ENCODE data around the gene UGCG. TPM values are rescaled to one million over a fixed set of nuclear protein-coding genes. Genes with fewer than 3 reads are reported as not detected.

The UGCG gene
- total RNA-seq, 1 experiment from 2014 or later: 32.6 TPM

- Histone ChIP-seq H3K9ac (ENCODE audit: low read length) (no peak overlapping the region), H3K9me2 (ENCODE audit: insufficient read depth) (no peaks in the 10 kb centered on the region), H3K4me1 (ENCODE audit: control insufficient read depth in 1 of 2, insufficient read depth in 2 of 2, low read length in 2 of 2) (peaks cover 16 to 55% of the 10 kb centered on the region in 2 experiments), H3K4me2 (ENCODE audit: low read length) (no peak overlapping the region), H4K20me1 (ENCODE audit: insufficient read depth) (peaks cover 19% of the 10 kb centered on the region; the same call in 1 of the 2 replicates), H3K27ac (ENCODE audit: low read depth, low read length) (no peak overlapping the region), H3K79me2 (ENCODE audit: insufficient read depth, low read length) (peaks cover 98% of the 10 kb centered on the region), H3K27me3 (ENCODE audit: insufficient read depth, low read length) (no peaks in the 10 kb centered on the region), H2AFZ (ENCODE audit: low read depth, low read length, poor library complexity, severe bottlenecking) (no peak overlapping the region), H3K9me3 (ENCODE audit: control insufficient read depth in 1 of 2, insufficient read depth in 1 of 2, low read depth in 1 of 2, low read length in 2 of 2) (no peaks in the 10 kb centered on the region), H3K36me3 (ENCODE audit: control insufficient read depth in 1 of 2, insufficient read depth in 2 of 2, low read length in 2 of 2) (no peaks in the 10 kb centered on the region), H3K4me3 (replicated peaks in 1 of 2; ENCODE audit: low read depth in 1 of 2, low read length in 2 of 2) (no peak overlapping the region)
- ChIA-PET RAD21 (ENCODE audit: low non-redundant PET in 1 of 2, low total read pairs in 2 of 2, uncharacterized antibody in 2 of 2, unreplicated experiment in 2 of 2) (no interaction called here), POLR2A (no interaction called here), CTCF (no interaction called here)
- intact Hi-C loops (cut with micrococcal nuclease): no loop called here
- DNase-seq (ENCODE audit: low read depth, low spot score) (no peak), ATAC-seq (no peak)
- TF ChIP-seq ZNF274 (IDR thresholded peaks at IDR 0.05; ENCODE audit: low read depth, low read length): no peak
- TF ChIP-seq TCF7L2 (IDR thresholded peaks at IDR 0.05; ENCODE audit: borderline replicate concordance, extremely low read depth, insufficient read depth, insufficient read length): no peak
- no peak for TF ChIP-seq CBX3 (IDR thresholded peaks at IDR 0.05; ENCODE audit: low read depth)
- TF ChIP-seq ZFX (IDR thresholded peaks at IDR 0.05): no peak
- no peak for TF ChIP-seq EZH2phosphoT487 (IDR thresholded peaks at IDR 0.05; ENCODE audit: borderline replicate concordance)
- TF ChIP-seq RAD21 (IDR thresholded peaks at IDR 0.05; ENCODE audit: low read depth): no peak
- TF ChIP-seq YY1 (IDR thresholded peaks at IDR 0.05; ENCODE audit: extremely low read depth, insufficient replicate concordance, low read depth, low read length): no peak
- TF ChIP-seq SP1 (IDR thresholded peaks at IDR 0.05; ENCODE audit: low read depth): no peak
- no peak for TF ChIP-seq CEBPB (IDR thresholded peaks at IDR 0.05; ENCODE audit: low read depth)
- TF ChIP-seq, protein P1, sequence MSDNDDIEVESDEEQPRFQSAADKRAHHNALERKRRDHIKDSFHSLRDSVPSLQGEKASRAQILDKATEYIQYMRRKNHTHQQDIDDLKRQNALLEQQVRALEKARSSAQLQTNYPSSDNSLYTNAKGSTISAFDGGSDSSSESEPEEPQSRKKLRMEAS (IDR thresholded peaks at IDR 0.05): no peak
- TF ChIP-seq ELF1 (IDR thresholded peaks at IDR 0.05; ENCODE audit: borderline replicate concordance, low read depth): no peak
- TF ChIP-seq POLR2AphosphoS5 (IDR thresholded peaks at IDR 0.05; ENCODE audit: low read depth, low read length): no peak
- no peak for TF ChIP-seq EGR1 (IDR thresholded peaks at IDR 0.05; ENCODE audit: low read depth)
- TF ChIP-seq, protein P2, sequence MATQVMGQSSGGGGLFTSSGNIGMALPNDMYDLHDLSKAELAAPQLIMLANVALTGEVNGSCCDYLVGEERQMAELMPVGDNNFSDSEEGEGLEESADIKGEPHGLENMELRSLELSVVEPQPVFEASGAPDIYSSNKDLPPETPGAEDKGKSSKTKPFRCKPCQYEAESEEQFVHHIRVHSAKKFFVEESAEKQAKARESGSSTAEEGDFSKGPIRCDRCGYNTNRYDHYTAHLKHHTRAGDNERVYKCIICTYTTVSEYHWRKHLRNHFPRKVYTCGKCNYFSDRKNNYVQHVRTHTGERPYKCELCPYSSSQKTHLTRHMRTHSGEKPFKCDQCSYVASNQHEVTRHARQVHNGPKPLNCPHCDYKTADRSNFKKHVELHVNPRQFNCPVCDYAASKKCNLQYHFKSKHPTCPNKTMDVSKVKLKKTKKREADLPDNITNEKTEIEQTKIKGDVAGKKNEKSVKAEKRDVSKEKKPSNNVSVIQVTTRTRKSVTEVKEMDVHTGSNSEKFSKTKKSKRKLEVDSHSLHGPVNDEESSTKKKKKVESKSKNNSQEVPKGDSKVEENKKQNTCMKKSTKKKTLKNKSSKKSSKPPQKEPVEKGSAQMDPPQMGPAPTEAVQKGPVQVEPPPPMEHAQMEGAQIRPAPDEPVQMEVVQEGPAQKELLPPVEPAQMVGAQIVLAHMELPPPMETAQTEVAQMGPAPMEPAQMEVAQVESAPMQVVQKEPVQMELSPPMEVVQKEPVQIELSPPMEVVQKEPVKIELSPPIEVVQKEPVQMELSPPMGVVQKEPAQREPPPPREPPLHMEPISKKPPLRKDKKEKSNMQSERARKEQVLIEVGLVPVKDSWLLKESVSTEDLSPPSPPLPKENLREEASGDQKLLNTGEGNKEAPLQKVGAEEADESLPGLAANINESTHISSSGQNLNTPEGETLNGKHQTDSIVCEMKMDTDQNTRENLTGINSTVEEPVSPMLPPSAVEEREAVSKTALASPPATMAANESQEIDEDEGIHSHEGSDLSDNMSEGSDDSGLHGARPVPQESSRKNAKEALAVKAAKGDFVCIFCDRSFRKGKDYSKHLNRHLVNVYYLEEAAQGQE (IDR thresholded peaks at IDR 0.05; ENCODE audit: low read depth): no peak
- no peak for TF ChIP-seq SIN3A (IDR thresholded peaks at IDR 0.05; ENCODE audit: low read depth)
- BruUV-seq (replicated peaks): no TSS peak
Observed at GRCh38 chr9:111910428-111910827, 13.8 kb downstream of the UGCG start.
